Right atrium auricular region (tissue), 2 donors: ENCODE data around the gene HBS1L. TPM values are rescaled to one million over a fixed set of nuclear protein-coding genes. Genes with fewer than 3 reads are reported as not detected.

ENCODE experiments used
- DNase-seq: peaks from one replicate; pipeline ENCODE4 v3.0.0-alpha.2; 2019; ENCODE audit warnings: low spot score
- H3K27ac ChIP-seq, 2 donors: fragments of 200-600 bp; sonication (generic); 1 replicate in 1 of 2; 2 replicates in 1 of 2; pipeline ENCODE4 v1.5.1; 2016 to 2019
- H3K27me3 ChIP-seq, 2 donors: fragments of 200-600 bp; sonication (generic); one replicate each; pipeline versions ENCODE4 v1.5.1 to v1.6.0; 2017 to 2019
- H3K36me3 ChIP-seq: fragments of 200-600 bp; sonication (generic); one replicate; pipeline ENCODE4 v1.5.1; 2016
- H3K4me1 ChIP-seq, 2 donors: fragments of 200-600 bp; sonication (generic); one replicate each; pipeline versions ENCODE4 v1.5.1 to v1.6.0; 2017 to 2019
- H3K4me3 ChIP-seq, 2 donors: fragments of 200-600 bp; sonication (generic); 1 replicate in 1 of 2; 2 replicates in 1 of 2; pipeline ENCODE4 v1.5.1; 2017 to 2019; ENCODE audit warnings: mild to moderate bottlenecking in 1 of 2, moderate library complexity in 1 of 2
- H3K9me3 ChIP-seq, 2 donors: fragments of 200-600 bp; sonication (generic); one replicate each; pipeline ENCODE4 v1.5.1; 2019
- total RNA-seq, 2 donors: library from RNA; depleted of rRNA; stranded (reverse); fragments of >200 nt; gene quantifications; one replicate each; pipeline ENCODE4 v1.1.0, GENCODE V29; 2016
- TF ChIP-seq, protein P1 (sequence below), 2 donors: fragments of 200-600 bp; sonication (generic); IDR thresholded peaks; one replicate each; pipeline ENCODE4 v1.5.1; 2019; ENCODE audit warnings: antibody characterized with exemption in 2 of 2

Gene HBS1L
- total RNA-seq, 2 donors from 2014 or later: 42.9 to 60.4 TPM

DNA sequence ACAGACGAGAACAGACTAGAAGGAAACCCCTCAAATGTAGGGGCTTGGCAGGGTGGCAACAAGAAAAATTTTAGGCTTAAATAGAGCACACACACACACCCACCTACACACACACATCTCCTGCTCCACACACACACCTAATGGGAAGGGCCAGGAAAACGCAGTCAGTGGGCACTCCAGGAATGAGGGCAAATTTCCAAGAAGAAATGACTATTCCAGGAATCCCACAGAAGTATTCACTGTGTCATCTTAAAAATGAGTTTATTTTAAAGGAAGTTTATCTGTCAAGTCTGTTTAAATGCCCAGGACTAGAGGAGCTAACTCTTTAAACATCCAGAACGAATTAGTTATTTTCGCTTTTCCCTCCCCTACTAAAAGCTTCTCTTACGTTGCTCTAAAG lies 117.7 kb downstream of the HBS1L start:
- TF ChIP-seq, protein P1, sequence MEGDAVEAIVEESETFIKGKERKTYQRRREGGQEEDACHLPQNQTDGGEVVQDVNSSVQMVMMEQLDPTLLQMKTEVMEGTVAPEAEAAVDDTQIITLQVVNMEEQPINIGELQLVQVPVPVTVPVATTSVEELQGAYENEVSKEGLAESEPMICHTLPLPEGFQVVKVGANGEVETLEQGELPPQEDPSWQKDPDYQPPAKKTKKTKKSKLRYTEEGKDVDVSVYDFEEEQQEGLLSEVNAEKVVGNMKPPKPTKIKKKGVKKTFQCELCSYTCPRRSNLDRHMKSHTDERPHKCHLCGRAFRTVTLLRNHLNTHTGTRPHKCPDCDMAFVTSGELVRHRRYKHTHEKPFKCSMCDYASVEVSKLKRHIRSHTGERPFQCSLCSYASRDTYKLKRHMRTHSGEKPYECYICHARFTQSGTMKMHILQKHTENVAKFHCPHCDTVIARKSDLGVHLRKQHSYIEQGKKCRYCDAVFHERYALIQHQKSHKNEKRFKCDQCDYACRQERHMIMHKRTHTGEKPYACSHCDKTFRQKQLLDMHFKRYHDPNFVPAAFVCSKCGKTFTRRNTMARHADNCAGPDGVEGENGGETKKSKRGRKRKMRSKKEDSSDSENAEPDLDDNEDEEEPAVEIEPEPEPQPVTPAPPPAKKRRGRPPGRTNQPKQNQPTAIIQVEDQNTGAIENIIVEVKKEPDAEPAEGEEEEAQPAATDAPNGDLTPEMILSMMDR (IDR thresholded peaks at IDR 0.05): no peak
- Histone ChIP-seq H3K36me3 (no peaks in the 10 kb centered on the region), H3K27ac (no peak overlapping the region), H3K4me1 (no peaks in the 10 kb centered on the region), H3K27me3 (no peaks in the 10 kb centered on the region), H3K4me3 (no peak overlapping the region), H3K9me3 (no peaks in the 10 kb centered on the region)
- no peak for DNase-seq

DNA sequence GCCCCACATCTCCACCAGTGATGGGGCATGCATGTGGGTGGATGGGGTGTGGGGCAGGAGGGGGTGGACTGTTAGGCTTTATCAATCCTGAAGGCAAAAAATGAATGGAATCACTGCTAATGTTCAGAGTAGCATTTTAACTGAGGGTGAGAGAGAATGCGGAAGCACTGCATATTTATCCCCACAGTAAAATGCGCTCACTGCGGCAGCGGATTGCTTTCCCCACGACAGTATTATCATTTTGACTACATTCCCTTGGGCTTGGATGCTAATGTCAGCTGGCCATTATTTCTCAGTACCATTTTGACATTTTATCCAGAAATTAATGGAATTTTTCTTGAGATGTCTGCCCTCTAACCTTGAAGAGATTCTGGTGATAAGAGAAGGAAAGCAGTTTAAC lies 118.1 kb downstream of the HBS1L start:
- no peaks in the 10 kb centered on the region for H3K36me3 ChIP-seq

DNA sequence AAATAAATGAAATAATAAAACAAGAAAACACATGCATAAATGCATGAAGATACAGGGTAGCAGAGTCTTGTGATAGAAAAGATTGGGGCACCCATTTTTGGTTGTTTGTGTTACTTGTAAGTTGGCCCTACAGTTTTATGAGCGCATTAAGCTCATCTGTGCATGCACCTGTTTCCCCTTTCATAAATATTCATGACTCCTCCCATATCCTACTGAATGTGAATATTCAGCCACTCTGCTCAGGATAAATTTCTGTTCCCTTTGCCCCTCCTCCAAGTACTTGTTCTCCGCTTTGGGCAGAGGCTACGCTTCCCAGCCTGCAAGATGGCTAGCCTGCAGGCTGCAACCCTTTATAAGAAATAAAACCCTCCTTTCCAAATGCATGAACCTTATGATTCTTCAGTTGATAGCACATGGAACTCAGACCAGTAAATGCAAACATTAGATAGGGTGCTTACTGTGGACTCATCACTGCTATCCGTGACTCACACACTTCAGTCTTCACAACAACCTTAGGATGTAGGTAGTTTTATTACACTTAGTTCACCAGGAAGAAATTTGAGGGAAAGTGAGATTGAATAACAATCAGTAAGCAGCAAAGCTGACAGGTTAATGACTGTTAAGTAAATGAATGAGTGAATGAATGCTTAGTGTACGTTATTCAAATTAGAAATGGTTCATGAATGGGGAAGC lies 119.7 kb downstream of the HBS1L start:
- Histone ChIP-seq H3K36me3 (no peaks in the 10 kb centered on the region), H3K4me1 (no peaks in the 10 kb centered on the region), H3K27ac (no peak overlapping the region), H3K27me3 (no peaks in the 10 kb centered on the region), H3K4me3 (no peak overlapping the region), H3K9me3 (no peaks in the 10 kb centered on the region)
- DNase-seq: no peak
- TF ChIP-seq, protein P1 (IDR thresholded peaks at IDR 0.05): no peak

More for the DNA sequence above, 118.1 kb downstream of the HBS1L start:
- no peaks in the 10 kb centered on the region for H3K9me3 ChIP-seq
- no peaks in the 10 kb centered on the region for H3K4me1 ChIP-seq
- no peak overlapping the region for H3K4me3 ChIP-seq
- TF ChIP-seq, protein P1 (IDR thresholded peaks at IDR 0.05): no peak
- DNase-seq: no peak
- no peaks in the 10 kb centered on the region for H3K27me3 ChIP-seq
- no peak overlapping the region for H3K27ac ChIP-seq

DNA sequence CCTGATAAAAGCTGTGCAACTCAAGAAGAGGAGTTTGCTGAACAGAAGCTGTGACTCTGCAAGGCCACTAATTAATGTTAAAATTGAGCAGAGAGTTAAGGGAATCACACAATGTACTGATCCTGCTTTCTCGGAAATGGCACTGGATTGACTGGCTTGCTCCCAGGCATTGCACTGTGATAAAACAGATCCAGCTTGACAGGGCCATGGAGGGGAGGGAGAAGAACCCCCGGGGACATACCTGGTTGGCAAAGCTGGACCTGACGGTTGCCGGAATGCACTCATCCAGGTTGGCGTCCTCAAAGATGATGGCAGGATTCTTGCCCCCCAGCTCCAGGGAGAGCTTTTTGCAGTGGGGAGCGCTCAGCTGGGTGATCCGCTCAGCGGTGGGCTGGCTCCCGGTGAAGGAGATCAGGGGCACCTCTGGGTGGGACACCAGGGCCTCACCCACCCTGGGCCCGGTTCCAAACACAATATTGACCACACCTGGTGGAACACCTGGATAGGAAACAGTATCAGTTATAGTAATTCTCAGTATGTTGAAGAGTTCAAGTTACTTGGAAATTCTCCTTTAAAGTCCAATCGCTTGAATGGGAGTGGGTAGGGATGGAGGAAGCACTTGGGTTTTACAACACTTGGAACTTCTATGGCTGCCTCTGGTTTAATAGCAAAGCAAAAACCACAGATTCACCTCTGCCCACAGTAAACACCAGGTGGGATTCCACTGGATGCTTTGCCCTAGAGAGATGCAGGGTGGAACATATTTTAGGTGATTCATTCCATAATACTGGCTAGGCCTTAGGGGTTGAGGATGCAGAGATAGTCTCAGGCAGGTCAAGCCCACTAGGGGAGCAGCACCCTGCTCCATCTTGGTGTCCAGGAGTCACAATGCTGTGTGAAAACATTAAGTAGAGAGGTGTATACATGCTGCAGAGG lies 121.8 kb downstream of the HBS1L start:
- Histone ChIP-seq H3K4me3 (no peak overlapping the region), H3K27me3 (no peaks in the 10 kb centered on the region), H3K9me3 (no peaks in the 10 kb centered on the region), H3K4me1 (no peaks in the 10 kb centered on the region), H3K27ac (no peak overlapping the region), H3K36me3 (no peaks in the 10 kb centered on the region)
- DNase-seq: no peak
- TF ChIP-seq, protein P1 (IDR thresholded peaks at IDR 0.05): no peak

DNA sequence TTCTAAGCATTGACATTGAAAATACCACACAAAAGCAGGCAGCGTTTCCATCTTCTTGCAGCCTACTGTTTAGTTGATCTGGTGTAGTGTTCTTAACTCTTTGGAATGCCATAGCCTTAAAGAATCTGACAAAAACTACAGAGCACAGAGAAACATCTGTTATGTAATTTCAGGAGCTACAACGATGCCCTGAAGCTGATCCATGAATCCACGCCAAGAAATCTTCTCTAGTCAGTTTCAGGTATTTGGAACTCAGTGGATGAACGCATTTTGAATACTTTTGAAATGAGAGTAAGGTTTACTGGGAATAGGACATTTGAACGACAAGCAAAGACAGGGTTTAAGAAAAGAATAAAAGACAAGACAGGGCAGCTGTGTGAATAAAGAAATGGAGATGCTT lies 122.5 kb downstream of the HBS1L start:
- Histone ChIP-seq H3K27ac (no peak overlapping the region), H3K4me3 (no peak overlapping the region), H3K27me3 (no peaks in the 10 kb centered on the region), H3K36me3 (no peaks in the 10 kb centered on the region), H3K4me1 (no peaks in the 10 kb centered on the region), H3K9me3 (no peaks in the 10 kb centered on the region)
- TF ChIP-seq, protein P1 (IDR thresholded peaks at IDR 0.05): no peak
- no peak for DNase-seq
